IPS DF 4.7 (cell line): ENCODE results near the gene ZP2.
A peak's percentile ranks its signal among the peaks of the same experiment; 100 is the strongest.
"Not testable (repeated sequence)": the region's sequence is repeated elsewhere in the genome, so short reads cannot be mapped to it uniquely, and the experiment has no call there.

ENCODE experiments used
- DNase-seq: peaks from one replicate; pipeline ENCODE4 v3.0.0-alpha.2; 2013; ENCODE audit warnings: low spot score; ENCODE audit errors: extremely low read depth

ZP2 gene

DNA sequence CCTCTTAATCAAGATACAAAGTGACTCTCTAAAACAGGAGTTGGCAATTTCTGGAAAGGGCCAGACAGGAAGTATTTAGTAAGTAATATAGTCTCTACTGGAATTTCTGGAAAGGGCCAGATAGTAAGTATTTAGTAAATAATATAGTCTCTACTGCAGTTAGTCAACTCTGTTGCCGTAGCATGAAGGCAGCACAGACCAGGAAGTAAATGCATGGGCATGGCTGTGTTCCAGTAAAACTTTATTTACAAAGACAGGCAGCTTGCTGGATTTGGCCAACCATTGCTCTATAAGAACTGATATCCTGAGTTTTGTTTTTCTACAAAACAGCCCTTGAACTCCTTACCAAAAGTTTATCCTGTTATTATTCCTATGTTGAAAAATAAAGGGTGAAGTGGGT lies 36.0 kb downstream of the ZP2 start:
- DNase-seq = no peak

DNA sequence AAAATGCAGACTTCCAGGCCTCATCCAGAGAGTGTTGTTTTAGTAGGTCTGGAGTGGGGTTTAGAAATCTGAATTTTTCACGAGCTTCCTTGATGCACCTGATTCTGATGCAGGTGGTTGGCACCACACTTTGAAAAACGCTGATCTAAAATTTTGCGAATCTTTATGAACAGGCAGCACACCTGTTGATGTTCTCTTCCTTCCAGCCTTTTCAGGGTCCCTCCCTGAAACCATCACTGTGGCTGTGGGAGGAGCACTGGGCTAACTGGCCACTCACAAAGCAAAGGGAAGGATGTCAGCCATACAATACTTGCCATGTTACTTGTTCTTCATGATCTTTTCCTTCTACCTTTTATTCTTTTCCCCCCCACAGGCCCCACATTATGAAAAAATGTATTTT lies 38.7 kb downstream of the ZP2 start:
- DNase-seq = no peak

DNA sequence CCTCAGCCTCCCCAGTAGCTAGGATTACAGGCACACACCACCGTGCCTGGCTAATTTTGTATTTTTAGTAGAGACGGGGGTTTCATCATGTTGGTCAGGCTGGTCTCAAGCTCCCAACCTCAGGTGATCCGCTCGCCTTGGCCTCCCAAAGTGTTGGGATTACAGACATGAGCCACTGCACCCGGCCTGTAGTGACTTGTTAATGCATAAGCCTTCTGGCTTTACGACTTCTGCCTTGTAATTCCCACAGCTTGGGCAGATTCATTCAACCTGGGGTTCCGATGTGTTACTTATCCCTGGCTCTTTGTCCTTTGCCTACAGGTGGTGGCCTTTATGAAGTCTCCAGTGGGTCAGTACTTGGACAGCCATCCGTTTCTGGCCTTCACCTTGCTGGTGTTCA lies 41.3 kb downstream of the ZP2 start:
- not testable (repeated sequence) for DNase-seq

DNA sequence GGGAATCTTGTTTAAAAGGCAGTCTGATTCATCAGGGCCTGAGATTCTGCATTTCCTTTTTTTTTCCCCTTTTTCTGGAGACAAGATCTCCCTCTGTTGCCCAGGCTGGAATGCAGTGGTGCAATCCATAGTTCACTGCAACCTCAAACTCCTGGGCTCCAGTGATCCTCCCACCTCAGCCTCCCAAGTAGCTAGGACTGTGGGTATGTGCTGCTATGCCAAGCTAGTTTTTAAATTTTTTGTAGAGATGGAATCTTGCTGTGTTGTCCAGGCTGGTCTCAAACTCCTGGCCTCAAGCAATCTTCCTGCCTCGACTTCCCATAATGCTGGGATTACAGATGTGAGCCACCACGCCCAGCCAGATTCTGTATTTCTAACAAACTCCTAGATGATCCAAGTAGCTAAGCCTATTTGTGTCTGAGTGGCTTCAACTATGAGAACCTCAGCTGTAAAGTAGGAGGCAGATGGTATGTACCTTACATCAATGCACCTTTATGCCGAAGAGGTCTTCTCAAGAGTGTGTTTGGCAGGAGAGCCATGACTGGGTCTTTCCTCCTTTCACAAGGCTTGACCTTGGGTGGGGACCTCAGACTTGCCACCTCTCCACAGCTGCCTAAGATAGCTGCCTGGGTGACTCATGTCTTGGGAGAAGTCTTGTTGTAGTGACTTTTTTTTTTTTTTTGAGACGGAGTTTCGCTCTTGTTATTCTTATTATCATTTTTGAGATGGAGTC lies 42.0 kb downstream of the ZP2 start:
- DNase-seq = no peak

DNA sequence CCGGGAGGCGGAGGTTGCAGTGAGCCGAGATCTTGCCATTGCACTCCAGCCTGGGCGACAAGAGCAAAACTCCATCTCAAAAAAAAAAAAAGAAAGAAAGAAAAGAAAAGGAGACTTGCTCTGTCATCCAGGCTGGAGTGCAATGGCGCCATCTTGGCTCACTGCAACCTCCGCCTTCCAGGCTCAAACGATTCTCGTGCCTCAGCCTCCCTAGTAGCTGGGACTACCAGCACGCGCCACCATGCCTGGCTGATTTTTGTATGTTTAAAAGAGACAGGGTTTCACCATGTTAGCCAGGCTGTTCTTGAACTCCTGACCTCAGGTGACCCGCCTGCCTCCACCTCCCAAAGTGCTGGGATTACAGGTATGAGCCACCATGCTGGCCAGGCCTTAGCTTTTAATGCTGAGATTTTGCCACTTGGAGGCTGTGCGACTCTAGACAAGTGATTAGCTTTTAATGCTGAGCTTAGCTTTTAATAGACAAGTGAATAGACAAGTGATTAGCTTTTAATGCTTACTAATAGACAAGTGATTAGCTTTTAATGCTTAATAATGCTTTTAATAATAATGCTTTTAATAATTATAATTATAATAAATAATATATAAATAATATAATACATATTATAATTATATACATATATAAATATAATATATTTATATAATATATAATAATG lies 43.3 kb downstream of the ZP2 start:
- DNase-seq = no peak

DNA sequence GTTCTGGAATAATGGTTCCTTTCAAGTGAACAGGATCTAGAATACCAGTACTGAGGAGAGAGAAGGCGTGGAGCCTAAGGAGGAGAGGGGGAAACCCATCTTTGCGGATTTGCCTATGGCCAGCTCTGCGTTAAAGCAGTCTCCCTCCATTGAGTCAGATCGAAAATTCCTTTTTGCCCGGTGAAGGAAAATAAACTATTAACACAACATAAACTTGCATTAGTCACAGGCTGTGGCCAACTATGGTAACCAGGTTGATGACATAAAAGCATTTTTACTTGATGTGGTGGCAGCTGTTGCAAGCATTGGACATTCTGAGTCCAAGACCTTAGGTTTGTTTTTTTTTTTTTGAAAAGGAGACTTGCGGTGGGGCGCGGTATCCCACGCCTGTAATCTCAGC lies 44.0 kb downstream of the ZP2 start:
- DNase-seq = no peak

DNA sequence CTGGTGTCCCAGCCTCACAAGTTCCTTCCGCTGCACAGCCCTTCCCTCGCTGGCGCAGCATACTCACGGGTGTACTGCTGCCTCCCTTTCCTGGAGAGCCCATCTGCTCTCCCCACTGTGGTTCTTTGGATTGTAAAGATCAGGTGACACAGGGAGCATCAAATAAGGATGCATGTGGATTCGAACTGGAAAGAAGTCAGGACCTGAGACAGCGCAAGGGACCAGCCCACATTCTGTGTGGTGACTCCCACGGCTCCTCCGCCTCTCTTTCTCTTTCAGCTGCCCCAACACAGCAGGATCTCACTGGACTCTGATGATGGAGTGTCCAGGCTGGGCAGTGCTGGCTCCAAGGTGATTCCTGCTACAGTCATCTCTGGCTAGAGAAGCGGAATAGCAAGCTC lies 44.8 kb downstream of the ZP2 start:
- DNase-seq = no peak

DNA sequence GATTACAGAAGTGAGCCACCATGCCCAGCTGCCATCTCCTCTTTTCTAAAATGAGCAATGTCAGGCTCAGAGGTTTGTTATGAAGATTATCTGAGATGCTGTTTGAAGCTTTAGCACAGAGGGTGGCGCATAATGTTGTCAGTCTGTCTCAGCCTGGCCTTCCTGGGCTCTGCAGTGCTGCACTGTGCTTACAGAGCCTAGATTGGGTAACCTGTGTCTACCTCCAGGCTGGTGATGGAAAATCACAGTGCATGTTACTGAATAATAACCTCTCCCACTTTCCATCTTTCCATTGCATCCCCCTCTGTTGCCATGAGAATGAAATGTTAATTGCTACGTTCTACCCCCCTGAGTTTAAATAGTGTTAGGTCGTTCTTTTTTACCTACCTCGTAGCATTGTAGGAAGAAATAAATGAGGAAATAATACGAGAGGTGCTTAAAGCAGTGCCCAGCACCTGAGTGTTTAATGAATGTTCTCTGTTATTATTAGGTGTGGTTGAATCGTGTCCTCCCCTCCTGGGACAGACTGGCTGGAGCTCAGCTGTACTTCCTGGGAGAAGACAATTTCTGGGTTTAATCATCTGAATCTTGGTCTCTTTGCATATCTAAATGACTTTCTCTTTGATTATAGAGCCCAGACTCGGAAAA lies 46.7 kb downstream of the ZP2 start:
- no peak for DNase-seq

DNA sequence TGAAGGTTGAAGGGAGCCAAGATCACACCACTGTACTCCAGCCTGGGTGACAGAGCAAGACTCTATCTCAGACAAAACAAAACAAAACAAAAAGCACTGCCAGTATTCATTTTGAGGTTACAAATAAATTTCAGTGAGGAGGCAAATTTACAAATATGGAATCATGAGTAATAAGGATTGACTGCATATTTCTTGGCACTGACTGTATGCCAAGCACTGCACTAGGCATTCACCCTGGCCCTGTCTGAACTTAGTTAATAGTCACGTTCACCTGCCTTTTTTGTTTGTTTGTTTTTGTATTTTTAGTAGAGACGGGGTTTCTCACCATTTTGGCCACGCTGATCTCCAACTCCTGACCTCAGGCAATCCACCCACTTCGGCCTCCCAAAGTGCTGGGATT lies 47.8 kb downstream of the ZP2 start:
- no peak for DNase-seq

DNA sequence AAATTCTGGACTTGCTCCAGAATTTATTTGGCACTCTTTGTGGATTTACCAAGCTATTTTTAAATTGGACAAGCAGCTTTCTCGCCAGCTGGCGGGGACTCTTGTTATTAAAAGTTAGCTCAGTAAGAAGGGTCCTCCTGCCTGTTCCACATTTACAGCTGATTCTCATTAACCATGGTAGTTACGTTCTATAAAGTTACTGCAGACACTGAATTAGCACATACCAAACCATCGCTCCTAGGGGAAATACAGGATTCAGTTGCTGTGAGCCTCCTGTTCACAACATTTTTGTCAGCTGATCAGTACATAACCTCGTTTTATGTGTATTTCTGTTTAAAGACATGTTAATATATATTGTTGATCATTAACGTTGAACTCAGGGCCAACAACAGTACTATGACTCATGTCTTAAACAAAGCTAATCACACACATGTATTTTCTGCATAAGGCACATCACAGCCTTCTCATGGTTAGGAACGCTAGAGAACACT lies 48.7 kb downstream of the ZP2 start:
- DNase-seq = no peak

DNA sequence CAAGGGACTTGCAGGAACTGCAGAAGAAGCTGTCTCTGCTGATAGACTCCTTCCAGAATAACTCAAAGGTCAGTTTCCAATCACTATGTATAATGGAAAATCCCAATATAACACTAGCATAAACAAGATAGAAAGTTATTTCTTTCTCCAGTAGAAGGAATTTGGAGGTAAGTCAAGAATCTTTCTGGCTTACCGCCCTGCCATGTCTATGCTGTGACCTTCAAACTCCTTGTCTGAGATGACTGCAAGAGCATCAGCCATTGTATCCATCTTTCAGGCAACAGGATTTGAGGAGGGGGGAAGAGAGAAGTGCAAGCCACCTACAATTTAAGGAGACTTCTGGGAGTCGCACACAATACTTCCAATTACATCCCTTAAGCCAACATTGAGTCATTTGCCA lies 50.2 kb downstream of the ZP2 start:
- no peak for DNase-seq

DNA sequence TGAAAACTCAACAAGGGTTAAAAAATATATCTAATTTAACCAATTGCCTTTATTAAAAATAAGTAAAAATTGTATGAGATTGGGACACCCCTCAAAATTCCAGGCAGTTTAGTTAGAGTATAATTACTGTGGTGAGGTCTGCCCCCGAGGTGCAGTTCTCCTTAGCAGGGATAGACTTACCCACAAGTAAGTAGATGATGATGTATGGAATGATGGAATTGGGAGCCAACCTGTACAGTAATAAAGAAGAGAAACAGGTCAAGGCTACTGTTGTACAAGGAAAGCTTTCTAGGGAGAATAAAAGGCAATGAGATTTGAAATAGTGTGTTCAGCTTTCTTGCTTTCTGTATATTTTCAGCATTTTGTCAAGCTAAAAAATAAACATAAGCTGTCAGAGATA lies 51.1 kb downstream of the ZP2 start:
- DNase-seq = no peak

DNA sequence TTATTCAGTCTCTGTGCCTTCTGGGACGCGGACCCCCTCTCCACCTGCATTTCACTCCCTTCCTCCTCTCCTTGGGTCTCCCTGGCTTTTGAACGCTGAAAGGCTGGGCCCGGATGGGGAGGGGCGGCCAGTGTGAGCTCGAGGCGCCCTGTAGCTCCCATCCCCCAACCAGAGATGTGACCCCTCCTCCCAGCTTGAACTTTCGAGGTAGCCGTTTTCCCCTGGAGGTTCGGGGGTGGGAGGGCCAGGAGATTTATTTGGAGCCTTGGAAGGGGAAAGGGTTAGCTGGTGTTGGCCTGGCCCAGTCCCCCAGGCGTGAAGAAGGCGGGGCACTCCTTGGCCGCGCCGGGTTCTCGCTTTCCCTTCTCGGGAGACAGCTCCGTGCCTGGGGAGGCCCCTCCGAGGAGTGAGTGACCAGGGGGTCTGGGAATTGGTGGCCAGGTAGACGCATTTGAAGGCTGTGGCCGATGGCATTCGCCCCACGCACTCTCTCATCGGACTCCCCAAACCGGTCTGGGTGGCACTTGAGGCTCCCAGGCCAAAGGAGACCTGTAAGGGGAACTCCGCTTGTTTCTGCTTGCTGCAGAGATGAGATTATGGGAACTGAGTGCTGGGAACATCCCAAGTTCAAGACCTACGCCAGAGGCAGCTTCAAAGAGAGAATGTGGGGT lies 52.0 kb downstream of the ZP2 start:
- peak; percentile 19 for DNase-seq

DNA sequence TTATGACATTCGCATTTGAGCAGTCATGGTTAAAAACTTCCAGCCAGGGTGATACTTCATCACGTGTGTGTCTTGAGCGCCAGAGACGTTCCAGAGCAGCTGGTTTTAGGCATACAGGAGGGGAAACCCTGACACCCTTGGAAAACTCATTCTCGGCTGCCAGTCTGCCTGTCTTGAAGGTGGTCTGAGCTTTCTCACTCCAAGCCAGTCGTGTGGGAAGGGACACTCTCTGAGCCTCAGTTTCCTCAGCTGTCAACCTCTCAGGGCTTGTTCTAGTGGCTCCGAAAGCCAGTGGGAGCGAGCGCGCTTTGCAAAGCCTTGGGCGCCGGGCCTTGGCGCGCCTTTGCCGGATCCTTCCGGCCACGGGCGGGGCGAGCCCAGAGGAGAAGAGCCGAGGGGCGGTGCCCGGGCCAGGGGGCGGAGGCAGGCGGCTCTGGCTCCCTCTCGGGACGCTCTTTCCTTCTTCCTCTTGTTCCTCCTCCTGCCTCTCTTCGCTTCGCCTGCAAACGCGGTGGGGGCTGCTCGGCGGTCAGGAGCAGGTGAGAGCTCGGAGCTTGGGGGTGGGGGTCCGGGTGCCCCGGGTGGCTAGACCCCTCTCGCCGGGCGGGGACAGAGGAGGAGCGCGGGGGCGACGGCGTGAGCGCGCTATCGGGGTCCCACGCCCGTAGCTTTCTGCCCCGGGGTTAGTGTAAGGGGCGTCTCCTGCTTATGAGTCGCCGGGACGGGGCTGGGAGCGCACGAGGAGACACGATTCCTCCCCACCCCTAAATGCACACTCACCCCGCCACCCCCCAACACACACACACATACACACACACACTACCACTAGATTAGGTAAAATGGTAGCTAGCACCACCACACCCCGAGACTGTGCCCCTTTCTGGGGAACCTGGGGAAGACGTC lies 52.9 kb downstream of the ZP2 start, which contains the start of gene LDAF1:
LDAF1 (plus strand) TSS at position 467 of the 903 bp plus-strand sequence. CDS start 2,509 bp downstream, outside the sequence.
- DNase-seq = peak; percentile 41

DNA sequence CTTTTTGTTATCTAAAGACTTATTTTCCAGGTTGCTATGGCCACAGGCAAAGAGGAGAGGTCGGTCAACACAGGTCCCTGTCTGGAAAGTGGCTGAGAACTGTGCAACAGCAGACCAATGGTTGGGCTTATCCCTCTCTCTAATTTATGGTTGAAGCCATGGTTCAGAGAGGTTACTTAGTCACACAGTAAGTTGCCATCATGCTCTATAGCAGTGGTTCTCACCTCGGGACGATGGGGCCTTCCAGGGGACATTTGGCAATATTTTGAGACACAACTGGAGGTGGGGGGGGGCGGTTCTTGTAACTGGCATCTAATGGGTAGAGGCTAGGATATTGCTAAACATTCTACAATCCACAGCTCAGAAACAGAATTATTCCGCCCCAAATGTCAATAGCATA lies 53.7 kb downstream of the ZP2 start:
- no peak for DNase-seq

DNA sequence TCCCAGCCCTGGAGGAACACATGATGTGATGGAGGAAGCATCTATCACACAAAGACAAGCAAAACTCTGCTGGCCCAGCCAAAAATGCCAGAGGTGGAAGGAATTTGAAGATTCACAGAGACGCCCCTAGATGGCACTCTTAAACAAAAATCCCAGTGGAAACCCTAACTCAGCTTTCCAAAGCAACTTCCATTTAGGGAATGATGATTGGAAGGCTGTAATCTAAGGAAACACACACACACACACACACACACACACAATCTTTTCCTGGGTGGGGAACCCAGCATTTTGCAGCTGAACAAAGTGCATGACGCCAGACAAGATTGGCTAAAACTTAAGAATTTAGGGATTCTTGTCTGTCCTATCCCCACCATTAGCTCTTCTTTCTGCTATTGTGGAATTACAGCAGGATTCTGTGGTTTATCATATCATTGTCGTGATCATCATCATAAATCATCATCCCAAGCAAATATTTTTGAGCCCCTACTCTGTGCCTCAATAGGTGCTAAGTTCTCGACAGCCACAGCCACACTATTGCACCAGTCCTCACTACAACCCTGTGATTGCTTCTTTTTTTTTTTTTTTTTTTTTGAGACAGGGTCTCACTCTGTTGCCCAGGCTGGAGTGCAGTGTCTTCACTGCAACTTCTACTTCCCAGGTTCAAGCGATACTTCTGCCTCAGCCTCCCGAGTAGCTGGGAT lies 54.5 kb downstream of the ZP2 start:
- DNase-seq = peak; percentile 62

DNA sequence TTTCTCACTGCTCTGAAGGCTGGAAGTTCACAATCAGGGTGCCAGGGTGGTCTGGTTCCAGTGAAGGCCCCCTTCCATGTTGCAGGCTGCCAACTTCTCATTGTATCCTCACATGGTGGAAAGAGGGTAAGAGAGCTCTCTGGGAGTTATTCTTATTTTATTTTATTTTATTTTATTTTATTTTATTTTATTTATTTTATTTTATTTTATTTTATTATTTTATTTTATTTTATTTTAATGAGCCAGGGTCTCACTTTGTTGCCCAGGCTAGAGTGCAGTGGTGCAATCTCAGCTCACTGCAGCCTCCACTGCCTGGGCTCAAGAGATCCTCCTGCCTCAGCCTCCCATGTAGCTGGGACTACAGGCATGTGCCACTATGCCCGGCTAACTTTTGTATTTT lies 55.4 kb downstream of the ZP2 start:
- not testable (repeated sequence) for DNase-seq

DNA sequence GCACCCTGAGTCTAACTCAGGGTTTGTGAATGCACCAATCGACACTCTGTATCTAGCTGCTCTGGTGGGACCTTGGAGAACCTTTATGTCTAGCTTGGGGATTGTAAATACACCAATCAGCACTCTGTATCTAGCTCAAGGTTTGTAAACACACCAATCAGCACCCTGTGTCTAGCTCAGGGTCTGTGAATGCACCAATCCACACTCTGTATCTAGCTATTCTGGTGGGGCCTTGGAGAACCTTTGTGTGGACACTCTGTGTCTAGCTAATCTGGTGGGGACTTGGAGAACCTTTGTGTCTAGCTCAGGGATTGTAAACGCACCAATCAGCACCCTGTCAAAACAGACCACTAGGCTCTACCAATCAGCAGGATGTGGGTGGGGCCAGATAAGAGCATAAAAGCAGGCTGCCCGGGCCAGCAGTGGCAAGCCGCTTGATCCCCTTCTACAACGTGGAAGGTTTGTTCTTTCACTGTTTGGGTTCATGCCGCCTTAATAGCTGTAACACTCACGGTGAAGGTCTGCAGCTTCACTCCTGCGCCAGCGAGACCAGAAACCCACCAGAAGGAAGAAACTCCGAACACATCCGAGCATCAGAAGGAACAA lies 58.1 kb downstream of the ZP2 start:
- not testable (repeated sequence) for DNase-seq

DNA sequence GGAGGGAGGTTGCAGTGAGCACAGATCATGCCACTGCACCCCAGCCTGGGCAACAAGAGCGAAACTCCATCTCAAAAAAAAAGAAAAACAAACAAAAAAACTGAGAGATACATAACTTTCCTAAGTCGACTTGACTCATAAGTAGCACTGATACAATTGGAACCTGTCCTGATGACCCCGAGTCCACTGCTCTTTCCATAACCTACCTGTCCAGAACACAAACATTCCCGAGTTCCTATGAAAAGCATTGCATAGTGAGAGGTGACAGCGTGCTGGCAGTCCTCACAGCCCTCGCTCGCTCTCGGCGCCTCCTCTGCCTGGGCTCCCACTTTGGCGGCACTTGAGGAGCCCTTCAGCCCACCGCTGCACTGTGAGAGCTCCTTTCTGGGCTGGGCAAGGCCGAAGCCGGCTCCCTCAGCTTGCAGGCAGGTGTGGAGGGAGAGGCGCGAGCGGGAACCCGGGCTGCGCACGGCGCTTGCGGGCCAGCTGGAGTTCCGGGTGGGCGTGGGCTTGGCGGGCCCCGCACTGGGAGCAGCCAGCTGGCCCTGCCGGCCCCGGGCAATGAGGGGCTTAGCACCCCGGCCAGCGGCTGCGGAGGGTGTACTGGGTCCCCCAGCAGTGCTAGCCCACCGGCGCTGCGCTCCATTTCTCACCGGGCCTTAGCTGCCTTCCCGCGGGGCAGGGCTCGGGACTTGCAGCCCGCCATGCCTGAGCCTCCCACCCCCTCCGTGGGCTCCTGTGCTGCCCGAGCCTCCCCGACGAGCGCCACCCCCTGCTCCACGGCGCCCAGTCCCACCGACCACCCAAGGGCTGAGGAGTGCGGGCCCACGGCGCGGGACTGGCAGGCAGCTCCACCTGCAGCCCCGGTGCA lies 59.0 kb downstream of the ZP2 start:
- not testable (repeated sequence) for DNase-seq
